T-helper 2 cell treated with Interferon-gamma antibody and Interleukin-4, amounts not matched to agents 5 μg/mL and 100 μg/mL, for 36 hours (primary cell): ENCODE results near the gene LTC4S.
A peak's percentile ranks its signal among the peaks of the same experiment; 100 is the strongest.
"Not testable (repeated sequence)": the region's sequence is repeated elsewhere in the genome, so short reads cannot be mapped to it uniquely, and the experiment has no call there.

Experiments
- DNase-seq: peaks from one replicate; pipeline ENCODE4 v3.0.0; 2021; ENCODE audit warnings: low spot score
- H3K27ac Mint-ChIP-seq: one replicate; pipeline ENCODE4 v1.8.0; 2021; ENCODE audit warnings: mild to moderate bottlenecking, mixed read lengths
- H3K27me3 Mint-ChIP-seq: one replicate; pipeline ENCODE4 v1.8.0; 2021; ENCODE audit warnings: low read depth, mixed read lengths
- H3K36me3 Mint-ChIP-seq: one replicate; pipeline ENCODE4 v1.8.0; 2021; ENCODE audit warnings: low read depth, mixed read lengths
- H3K4me1 Mint-ChIP-seq: one replicate; pipeline ENCODE4 v1.8.0; 2021; ENCODE audit warnings: low read depth, mixed read lengths
- H3K4me3 Mint-ChIP-seq: one replicate; pipeline ENCODE4 v1.8.0; 2022; ENCODE audit warnings: mild to moderate bottlenecking, moderate library complexity, mixed read lengths
- H3K9me3 Mint-ChIP-seq: one replicate; pipeline ENCODE4 v1.8.0; 2021; ENCODE audit warnings: mixed read lengths

Gene LTC4S

DNA sequence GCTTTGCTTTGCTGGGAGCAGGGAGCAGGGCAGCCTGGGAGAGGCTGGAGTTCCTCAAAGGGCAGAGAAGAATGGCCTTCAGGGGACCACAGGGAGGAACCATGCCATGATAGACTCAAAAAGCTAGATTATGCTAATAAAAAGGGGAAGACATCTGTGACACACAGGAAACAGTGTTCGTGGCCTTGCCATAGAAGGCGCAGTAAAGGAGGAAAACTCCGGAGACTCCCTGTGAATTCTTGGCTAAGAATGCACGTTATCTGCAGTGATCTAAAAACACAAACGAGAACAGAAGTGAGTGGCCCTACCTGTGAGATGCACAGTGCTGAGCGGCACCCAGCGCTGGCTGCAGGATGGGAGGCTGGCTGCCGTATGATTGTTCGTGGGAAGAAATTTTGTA lies 15.9 kb upstream of the LTC4S start:
- DNase-seq, result no peak
- Mint-ChIP-seq H3K36me3 (peaks cover 38% of the 10 kb centered on the region), H3K27me3 (no peaks in the 10 kb centered on the region), H3K9me3 (no peaks in the 10 kb centered on the region), H3K4me1 (no peaks in the 10 kb centered on the region), H3K27ac (no peak overlapping the region), H3K4me3 (no peak overlapping the region)

- DNase-seq, result no peak
- Mint-ChIP-seq H3K4me1 (no peaks in the 10 kb centered on the region), H3K36me3 (peaks cover 31% of the 10 kb centered on the region), H3K4me3 (no peak overlapping the region), H3K9me3 (no peaks in the 10 kb centered on the region), H3K27me3 (no peaks in the 10 kb centered on the region), H3K27ac (no peak overlapping the region)
Measured at GRCh38 chr5:179778591-179778990, 15.2 kb upstream of the LTC4S start.

GRCh38 chr5:179779826-179780225 lies 14.0 kb upstream of the LTC4S start:
- Mint-ChIP-seq H3K4me3 (no peak overlapping the region), H3K27ac (no peak overlapping the region), H3K9me3 (no peaks in the 10 kb centered on the region), H3K36me3 (peaks cover 29% of the 10 kb centered on the region), H3K4me1 (no peaks in the 10 kb centered on the region), H3K27me3 (no peaks in the 10 kb centered on the region)
- no peak for DNase-seq

GRCh38 chr5:179780362-179780761 lies 13.4 kb upstream of the LTC4S start:
- Mint-ChIP-seq H3K27me3 (no peaks in the 10 kb centered on the region), H3K4me3 (no peak overlapping the region)

GRCh38 chr5:179781846-179782245 lies 11.9 kb upstream of the LTC4S start:
- no peaks in the 10 kb centered on the region for H3K4me1 Mint-ChIP-seq
- no peaks in the 10 kb centered on the region for H3K27me3 Mint-ChIP-seq
- no peak overlapping the region for H3K4me3 Mint-ChIP-seq
- peak overlapping the region; percentile 60 for H3K27ac Mint-ChIP-seq
- peaks cover 22% of the 10 kb centered on the region for H3K36me3 Mint-ChIP-seq
- H3K9me3 Mint-ChIP-seq, result no peaks in the 10 kb centered on the region
- no peak for DNase-seq

More at GRCh38 chr5:179780362-179780761, 13.4 kb upstream of the LTC4S start:
- H3K27ac Mint-ChIP-seq, result no peak overlapping the region
- DNase-seq, result no peak
- peaks cover 29% of the 10 kb centered on the region for H3K36me3 Mint-ChIP-seq
- H3K9me3 Mint-ChIP-seq, result no peaks in the 10 kb centered on the region
- H3K4me1 Mint-ChIP-seq, result no peaks in the 10 kb centered on the region

DNA sequence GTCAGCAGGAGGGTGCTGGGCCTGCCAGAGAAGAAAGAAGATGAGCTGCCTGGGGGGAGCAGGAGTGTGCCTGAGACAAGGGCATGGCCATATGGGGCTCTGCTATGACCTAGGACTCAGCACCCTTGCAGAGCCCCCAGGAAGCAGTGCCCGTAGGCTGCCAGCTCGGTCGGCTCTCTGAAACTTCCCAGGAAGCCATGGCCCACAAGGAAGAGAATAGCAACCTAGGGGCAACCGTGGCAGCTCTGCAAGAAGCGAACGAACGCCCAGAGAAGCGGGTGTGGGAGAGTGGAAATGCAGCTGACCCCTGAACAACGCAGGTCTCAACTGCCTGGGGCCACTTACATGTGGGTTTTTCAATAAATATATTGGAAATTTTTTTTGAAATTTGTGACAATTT lies 10.7 kb upstream of the LTC4S start:
- Mint-ChIP-seq H3K27ac (no peak overlapping the region), H3K9me3 (no peaks in the 10 kb centered on the region), H3K27me3 (no peaks in the 10 kb centered on the region), H3K4me3 (no peak overlapping the region), H3K36me3 (peaks cover 17% of the 10 kb centered on the region), H3K4me1 (no peaks in the 10 kb centered on the region)
- no peak for DNase-seq

DNA sequence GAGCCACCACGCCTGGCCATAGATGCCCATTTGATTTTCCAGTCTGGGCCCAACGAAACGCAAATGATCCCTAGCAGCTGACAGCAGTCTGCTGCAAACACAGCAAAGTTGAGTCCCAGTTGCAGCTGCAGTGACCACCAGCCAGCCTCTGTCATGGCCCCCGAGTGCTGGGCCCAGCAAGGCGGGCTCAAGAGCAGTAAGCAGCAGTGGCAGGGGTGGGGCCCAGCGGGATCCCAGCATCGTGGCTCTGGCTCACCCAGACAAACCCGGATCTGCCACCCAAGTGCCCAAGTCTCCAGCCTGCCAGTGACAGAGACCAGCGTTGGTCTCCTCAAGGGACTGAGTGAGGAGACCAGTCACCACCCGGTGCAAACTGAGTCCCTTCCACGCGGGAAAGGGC lies 6.9 kb upstream of the LTC4S start:
- DNase-seq, result no peak
- peaks cover 1% of the 10 kb centered on the region for H3K36me3 Mint-ChIP-seq
- no peak overlapping the region for H3K4me3 Mint-ChIP-seq
- H3K9me3 Mint-ChIP-seq, result no peaks in the 10 kb centered on the region
- no peaks in the 10 kb centered on the region for H3K27me3 Mint-ChIP-seq
- no peak overlapping the region for H3K27ac Mint-ChIP-seq
- no peaks in the 10 kb centered on the region for H3K4me1 Mint-ChIP-seq

DNA sequence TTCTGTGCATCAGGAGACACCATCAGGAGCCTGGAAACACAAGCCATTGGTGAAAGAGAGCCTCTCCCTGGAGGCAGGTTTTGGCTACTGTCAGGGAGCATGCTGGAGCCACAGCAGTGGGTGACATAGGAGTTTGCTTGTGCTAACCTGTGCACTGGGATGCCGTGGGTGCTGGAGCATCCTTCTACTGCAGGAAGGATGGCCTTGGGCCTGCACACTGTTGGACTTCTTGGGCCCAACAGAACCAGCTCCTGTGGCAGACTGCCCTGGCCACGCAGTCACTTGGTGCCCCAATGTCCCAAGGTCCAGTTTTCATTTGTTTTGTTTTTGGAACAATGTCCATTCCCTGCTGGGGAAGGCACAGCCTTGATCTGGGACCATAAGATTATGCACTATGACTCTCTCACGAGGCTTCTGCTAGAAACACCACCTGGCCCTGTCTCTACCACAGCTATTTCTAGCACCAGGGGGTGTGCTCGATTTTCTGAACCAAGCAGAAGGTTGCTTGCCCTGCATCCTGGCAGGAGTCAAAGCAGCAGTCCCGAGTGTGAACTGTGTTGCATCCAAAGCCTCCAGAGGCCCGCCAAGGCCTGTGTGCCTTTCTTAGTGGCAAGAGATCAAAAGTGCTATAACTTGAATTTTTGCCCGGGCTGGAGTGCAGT lies 5.5 kb upstream of the LTC4S start:
- H3K27me3 Mint-ChIP-seq, result no peaks in the 10 kb centered on the region
- peaks cover 4% of the 10 kb centered on the region for H3K4me1 Mint-ChIP-seq
- no peak for DNase-seq
- no peak overlapping the region for H3K4me3 Mint-ChIP-seq
- H3K9me3 Mint-ChIP-seq, result no peaks in the 10 kb centered on the region
- H3K27ac Mint-ChIP-seq, result no peak overlapping the region
- peaks cover 1% of the 10 kb centered on the region for H3K36me3 Mint-ChIP-seq

- not testable (repeated sequence) for DNase-seq, H3K4me3 Mint-ChIP-seq, H3K27me3 Mint-ChIP-seq, H3K4me1 Mint-ChIP-seq, H3K27ac Mint-ChIP-seq, H3K36me3 Mint-ChIP-seq, H3K9me3 Mint-ChIP-seq
Measured at GRCh38 chr5:179789278-179789677, 4.5 kb upstream of the LTC4S start.

DNA sequence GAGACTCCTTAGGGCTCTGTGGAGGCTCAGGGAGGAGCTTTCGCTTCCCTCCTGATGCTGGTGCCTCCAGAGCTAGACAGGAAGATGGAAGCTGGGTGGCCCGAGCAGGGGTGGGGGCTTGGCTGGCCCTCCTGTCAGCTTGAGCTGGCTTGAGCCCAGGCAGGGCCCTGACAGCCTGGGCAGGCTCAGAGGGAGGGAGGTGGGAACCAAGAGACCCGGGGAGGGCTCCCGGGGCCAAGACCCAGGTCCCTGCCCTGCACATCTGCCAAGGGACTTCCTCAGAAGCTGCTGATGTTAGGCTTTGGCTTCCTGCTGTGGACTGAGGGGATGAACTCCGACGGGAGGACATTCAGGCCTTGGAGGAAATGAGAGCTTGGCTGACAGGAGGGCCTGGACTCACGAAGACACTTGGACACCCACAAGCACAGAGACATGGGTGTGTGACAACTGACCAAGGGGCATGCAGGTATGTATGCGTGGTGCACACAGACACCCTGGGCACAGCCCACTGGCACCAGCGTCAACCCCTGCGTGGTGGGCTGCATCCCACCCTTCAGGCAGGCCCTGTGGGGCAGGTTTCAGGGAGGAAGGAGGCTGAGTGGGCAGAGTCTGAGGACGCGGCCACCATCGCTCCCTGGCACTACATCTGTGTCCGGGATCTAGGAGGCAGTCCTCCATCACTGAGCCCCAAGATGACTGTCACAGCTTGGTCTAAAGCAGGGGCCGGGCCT lies 1.7 kb upstream of the LTC4S start:
- Mint-ChIP-seq H3K36me3 (peaks cover 5% of the 10 kb centered on the region), H3K4me1 (peaks cover 10% of the 10 kb centered on the region), H3K4me3 (no peak overlapping the region), H3K27me3 (no peaks in the 10 kb centered on the region), H3K27ac (no peak overlapping the region), H3K9me3 (no peaks in the 10 kb centered on the region)
- DNase-seq, result no peak

GRCh38 chr5:179792612-179793467 lies 946 bp upstream of the LTC4S start:
- no peak for DNase-seq
- no peak overlapping the region for H3K27ac Mint-ChIP-seq
- peaks cover 9% of the 10 kb centered on the region for H3K36me3 Mint-ChIP-seq
- no peak overlapping the region for H3K4me3 Mint-ChIP-seq
- H3K4me1 Mint-ChIP-seq, result peaks cover 10% of the 10 kb centered on the region
- no peaks in the 10 kb centered on the region for H3K27me3 Mint-ChIP-seq
- no peaks in the 10 kb centered on the region for H3K9me3 Mint-ChIP-seq

DNA sequence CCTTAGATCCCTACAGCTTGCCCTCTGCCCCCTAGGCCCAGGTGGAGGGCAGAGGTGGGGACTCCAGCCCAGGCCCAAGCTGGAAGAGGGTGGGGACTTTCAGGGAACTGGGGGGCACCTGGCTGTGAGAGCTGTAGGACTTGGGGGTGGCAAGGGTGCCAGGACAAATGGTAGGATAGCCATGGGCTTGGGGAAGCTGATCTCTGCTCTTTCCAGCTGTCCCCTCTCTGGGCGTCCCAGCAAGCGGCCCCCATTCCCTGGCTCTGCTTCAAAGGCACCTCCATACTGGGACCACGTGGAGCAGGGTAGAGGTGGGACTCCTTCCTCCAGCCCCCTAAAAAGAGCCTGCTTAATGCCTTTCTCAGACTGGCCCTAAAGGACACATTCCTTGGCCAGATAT lies 385 bp downstream of the LTC4S start:
- Mint-ChIP-seq H3K4me3 (peak overlapping the region; percentile 36), H3K27ac (no peak overlapping the region), H3K9me3 (no peaks in the 10 kb centered on the region)

GRCh38 chr5:179794575-179794974 lies 789 bp downstream of the LTC4S start:
- peaks cover 10% of the 10 kb centered on the region for H3K4me1 Mint-ChIP-seq
- H3K36me3 Mint-ChIP-seq, result peaks cover 17% of the 10 kb centered on the region
- no peak for DNase-seq
- H3K27me3 Mint-ChIP-seq, result no peaks in the 10 kb centered on the region
- no peaks in the 10 kb centered on the region for H3K9me3 Mint-ChIP-seq
- H3K4me3 Mint-ChIP-seq, result peak overlapping the region; percentile 36
- no peak overlapping the region for H3K27ac Mint-ChIP-seq

More for the DNA sequence above, 385 bp downstream of the LTC4S start:
- Mint-ChIP-seq H3K4me1 (peaks cover 10% of the 10 kb centered on the region), H3K27me3 (no peaks in the 10 kb centered on the region), H3K36me3 (peaks cover 15% of the 10 kb centered on the region)
- DNase-seq, result no peak
